ENCODE measurements around the gene KL. TPM values are rescaled to one million over a fixed set of nuclear protein-coding genes. Genes with fewer than 3 reads are reported as not detected.

Gene KL
- total RNA-seq, 1 donor from 2014 or later = not detected

DNA sequence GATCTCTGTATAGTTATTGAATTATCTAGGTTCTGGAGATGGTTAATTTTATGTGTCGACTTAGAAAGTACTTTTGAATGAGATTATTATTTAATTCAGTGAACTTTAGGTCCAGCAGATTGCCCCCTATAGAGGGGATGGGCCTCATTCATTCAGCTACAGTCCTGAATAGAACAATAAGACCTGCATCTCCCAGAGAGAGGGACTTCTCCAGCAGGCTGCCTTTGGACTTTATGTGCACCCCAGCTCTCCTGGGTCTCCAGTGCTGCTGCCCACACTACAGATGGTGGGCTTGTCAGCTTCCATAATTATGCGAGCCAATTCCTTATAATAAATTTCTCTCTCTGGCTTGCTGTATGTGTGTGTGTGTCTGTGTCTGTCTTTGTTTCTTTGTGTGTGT, 39.3 kb upstream of the KL start:
- DNase-seq (ENCODE audit: low spot score) = peak; percentile 24
- Histone ChIP-seq H3K9ac (no peak overlapping the region), H3K27ac (no peak overlapping the region), H3K9me3 (ENCODE audit: low read depth) (no peaks in the 10 kb centered on the region), H3K27me3 (no peaks in the 10 kb centered on the region), H2AFZ (replicated peaks) (no peak overlapping the region), H3K4me2 (peak overlapping the region; percentile 40), H3F3A (ENCODE audit: low read depth) (peaks cover 5% of the 10 kb centered on the region), H3K79me2 (ENCODE audit: low read depth) (no peaks in the 10 kb centered on the region), H3K36me3 (no peaks in the 10 kb centered on the region), H3K4me1 (peaks cover 38% of the 10 kb centered on the region), H3K4me3 (no peak overlapping the region), H4K20me1 (ENCODE audit: low read depth) (no peaks in the 10 kb centered on the region)
- TF ChIP-seq, protein P1, sequence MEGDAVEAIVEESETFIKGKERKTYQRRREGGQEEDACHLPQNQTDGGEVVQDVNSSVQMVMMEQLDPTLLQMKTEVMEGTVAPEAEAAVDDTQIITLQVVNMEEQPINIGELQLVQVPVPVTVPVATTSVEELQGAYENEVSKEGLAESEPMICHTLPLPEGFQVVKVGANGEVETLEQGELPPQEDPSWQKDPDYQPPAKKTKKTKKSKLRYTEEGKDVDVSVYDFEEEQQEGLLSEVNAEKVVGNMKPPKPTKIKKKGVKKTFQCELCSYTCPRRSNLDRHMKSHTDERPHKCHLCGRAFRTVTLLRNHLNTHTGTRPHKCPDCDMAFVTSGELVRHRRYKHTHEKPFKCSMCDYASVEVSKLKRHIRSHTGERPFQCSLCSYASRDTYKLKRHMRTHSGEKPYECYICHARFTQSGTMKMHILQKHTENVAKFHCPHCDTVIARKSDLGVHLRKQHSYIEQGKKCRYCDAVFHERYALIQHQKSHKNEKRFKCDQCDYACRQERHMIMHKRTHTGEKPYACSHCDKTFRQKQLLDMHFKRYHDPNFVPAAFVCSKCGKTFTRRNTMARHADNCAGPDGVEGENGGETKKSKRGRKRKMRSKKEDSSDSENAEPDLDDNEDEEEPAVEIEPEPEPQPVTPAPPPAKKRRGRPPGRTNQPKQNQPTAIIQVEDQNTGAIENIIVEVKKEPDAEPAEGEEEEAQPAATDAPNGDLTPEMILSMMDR (IDR thresholded peaks at IDR 0.05) = no peak
- no peak for TF ChIP-seq EZH2phosphoT487 (IDR thresholded peaks at IDR 0.05)
- Mint-ChIP-seq H3K27me3 (ENCODE audit: insufficient read depth, low read depth) (peaks cover 4% of the 10 kb centered on the region), H3K9me3 (no peaks in the 10 kb centered on the region), H3K27ac (peak overlapping the region; percentile 89), H3K4me1 (peaks cover 33% of the 10 kb centered on the region), H3K4me3 (peak overlapping the region; percentile 7), H3K36me3 (no peaks in the 10 kb centered on the region)

DNA sequence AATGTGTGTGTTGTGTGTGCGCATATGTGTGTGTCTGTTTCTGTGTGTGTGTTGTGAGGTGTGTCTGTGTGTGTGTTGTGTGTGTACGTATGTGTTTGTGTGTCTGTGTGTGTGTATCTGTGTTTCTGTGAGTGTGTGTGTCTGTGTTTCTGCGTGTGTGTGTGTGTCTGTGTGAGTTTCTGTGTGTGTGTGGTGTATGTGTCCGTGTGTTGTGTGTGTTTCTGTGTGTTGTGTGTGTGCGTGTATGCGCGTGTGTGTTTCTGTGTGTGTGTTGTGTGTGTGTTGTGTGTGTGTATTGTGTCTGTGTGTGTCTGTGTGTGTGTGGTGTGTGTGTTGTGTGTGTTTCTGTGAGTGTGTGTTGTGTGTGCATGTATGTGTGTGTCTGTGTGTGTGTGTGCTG, 38.9 kb upstream of the KL start:
- no peak for DNase-seq (ENCODE audit: low spot score)
- H3K27me3 ChIP-seq = no peaks in the 10 kb centered on the region
- no peaks in the 10 kb centered on the region for H3K79me2 ChIP-seq (ENCODE audit: low read depth)
- no peaks in the 10 kb centered on the region for H3K9me3 ChIP-seq (ENCODE audit: low read depth)
- Mint-ChIP-seq H3K4me3 (peak overlapping the region; percentile 7), H3K27me3 (ENCODE audit: insufficient read depth, low read depth) (peaks cover 4% of the 10 kb centered on the region), H3K4me1 (peaks cover 33% of the 10 kb centered on the region), H3K27ac (peak overlapping the region; percentile 89), H3K36me3 (no peaks in the 10 kb centered on the region), H3K9me3 (no peaks in the 10 kb centered on the region)
- H3K4me3 ChIP-seq = no peak overlapping the region
- peaks cover 5% of the 10 kb centered on the region for H3F3A ChIP-seq (ENCODE audit: low read depth)
- no peak overlapping the region for H3K9ac ChIP-seq
- no peaks in the 10 kb centered on the region for H3K36me3 ChIP-seq
- H3K27ac ChIP-seq = no peak overlapping the region
- H2AFZ ChIP-seq (replicated peaks) = no peak overlapping the region
- H4K20me1 ChIP-seq (ENCODE audit: low read depth) = no peaks in the 10 kb centered on the region
- H3K4me1 ChIP-seq = peaks cover 38% of the 10 kb centered on the region
- no peak for TF ChIP-seq EZH2phosphoT487 (IDR thresholded peaks at IDR 0.05)
- no peak for TF ChIP-seq EZH2 (IDR thresholded peaks at IDR 0.05)
- TF ChIP-seq, protein P1 (IDR thresholded peaks at IDR 0.05) = no peak
- H3K4me2 ChIP-seq = peak overlapping the region; percentile 40

DNA sequence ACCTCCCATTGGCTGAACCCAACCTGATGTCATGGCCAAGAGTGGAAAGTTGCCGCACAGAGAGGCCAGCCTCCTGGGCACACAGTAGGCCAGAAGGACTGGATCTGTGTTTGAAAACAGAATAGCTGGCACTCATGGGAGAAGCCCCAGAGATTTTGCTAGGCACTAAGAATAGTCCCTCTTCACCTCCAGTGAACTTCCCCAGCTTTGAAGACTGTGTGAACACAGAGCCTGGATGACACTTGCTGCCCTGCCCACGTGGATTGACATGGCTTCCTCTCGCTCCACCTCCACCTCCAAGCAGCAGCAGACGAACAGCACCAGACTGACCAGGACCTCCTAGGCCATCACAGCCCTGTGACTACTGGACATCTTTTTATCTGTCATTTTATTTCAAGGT, 37.9 kb upstream of the KL start:
- Histone ChIP-seq H3K36me3 (no peaks in the 10 kb centered on the region), H3K27ac (no peak overlapping the region), H3K4me2 (no peak overlapping the region), H3K27me3 (no peaks in the 10 kb centered on the region), H4K20me1 (ENCODE audit: low read depth) (no peaks in the 10 kb centered on the region), H3K4me1 (peaks cover 38% of the 10 kb centered on the region), H3K4me3 (no peak overlapping the region), H3K9me3 (ENCODE audit: low read depth) (no peaks in the 10 kb centered on the region), H2AFZ (replicated peaks) (peak overlapping the region; percentile 85), H3K9ac (no peak overlapping the region), H3K79me2 (ENCODE audit: low read depth) (no peaks in the 10 kb centered on the region), H3F3A (ENCODE audit: low read depth) (peaks cover 5% of the 10 kb centered on the region)
- no peak for DNase-seq (ENCODE audit: low spot score)
- no peaks in the 10 kb centered on the region for H3K9me3 Mint-ChIP-seq
- peak overlapping the region; percentile 48 for H3K27ac Mint-ChIP-seq
- no peaks in the 10 kb centered on the region for H3K36me3 Mint-ChIP-seq
- H3K27me3 Mint-ChIP-seq (ENCODE audit: insufficient read depth, low read depth) = peaks cover 4% of the 10 kb centered on the region
- peaks cover 33% of the 10 kb centered on the region for H3K4me1 Mint-ChIP-seq
- TF ChIP-seq EZH2 (IDR thresholded peaks at IDR 0.05) (no peak), EZH2phosphoT487 (IDR thresholded peaks at IDR 0.05) (no peak)
- TF ChIP-seq, protein P1 (IDR thresholded peaks at IDR 0.05) = no peak
- no peak overlapping the region for H3K4me3 Mint-ChIP-seq
